HG02884 (cell line): ENCODE data around the gene TRAF3IP3.

Experiments used
- ATAC-seq: cut with Tn5 transposase; IDR thresholded peaks from one replicate; pipeline ENCODE4 v1.9.1; 2021; ENCODE audit warnings: mild to moderate bottlenecking, moderate library complexity; ENCODE audit not compliant: unreplicated experiment

TRAF3IP3 gene

DNA sequence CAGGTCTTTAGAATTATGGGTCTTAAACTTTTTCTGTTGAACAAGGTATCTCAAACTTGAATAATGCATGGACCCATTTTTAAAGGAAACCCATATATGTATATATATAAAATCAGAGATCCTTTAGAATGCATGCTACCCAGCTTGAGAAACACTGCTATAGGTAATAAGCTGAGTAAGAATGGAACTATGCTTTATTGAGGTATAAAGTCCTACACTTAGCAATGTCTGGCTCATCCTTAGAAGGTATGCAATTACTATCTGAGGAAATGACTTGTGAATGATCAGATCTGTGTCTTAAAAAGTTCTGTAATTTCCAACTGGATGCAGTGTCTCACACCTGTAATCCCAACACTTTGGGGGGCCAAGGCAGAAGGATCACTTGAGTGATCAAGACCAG is 11.2 kb downstream of the TRAF3IP3 start:
- no peak for ATAC-seq

GRCh38 chr1:209767706-209768105 is 11.9 kb downstream of the TRAF3IP3 start:
- no peak for ATAC-seq

GRCh38 chr1:209768354-209768774 is 12.5 kb downstream of the TRAF3IP3 start:
- ATAC-seq: peak; percentile 86

DNA sequence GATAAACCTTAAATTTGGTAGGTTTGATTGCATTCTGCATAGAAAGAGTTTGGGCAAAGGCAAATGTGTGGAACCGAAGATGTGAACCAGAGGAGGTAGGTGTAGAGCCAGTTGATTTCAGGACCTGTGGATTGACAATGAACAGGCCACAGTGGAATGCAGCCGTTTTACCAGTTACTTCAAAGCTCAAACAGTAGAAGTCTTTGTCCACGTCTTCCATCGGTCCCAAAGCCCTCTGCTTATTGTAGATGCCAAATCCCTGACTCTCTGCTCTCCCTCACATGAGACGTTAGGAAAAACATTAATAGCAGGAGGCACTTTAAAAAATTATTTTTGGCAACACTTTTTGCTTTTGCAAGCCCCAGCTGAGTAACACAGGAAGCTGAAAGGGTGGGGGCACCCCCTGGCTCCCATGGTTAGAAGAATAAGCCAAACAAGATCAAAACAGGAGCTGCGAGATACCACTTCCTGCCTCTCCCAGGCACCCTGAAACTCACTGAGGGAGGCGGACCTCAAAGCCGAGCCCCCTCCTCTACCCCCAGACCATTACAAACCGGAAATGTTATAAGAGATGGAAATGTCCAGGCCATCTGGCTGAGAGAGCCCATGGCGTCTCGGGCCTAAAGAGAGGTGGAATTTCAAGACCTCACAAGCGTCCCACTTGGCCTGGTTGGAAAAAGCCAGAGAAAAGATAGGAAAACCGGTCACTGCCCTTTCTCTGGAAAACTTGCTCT is 13.5 kb downstream of the TRAF3IP3 start:
- peak; percentile 61 for ATAC-seq

DNA sequence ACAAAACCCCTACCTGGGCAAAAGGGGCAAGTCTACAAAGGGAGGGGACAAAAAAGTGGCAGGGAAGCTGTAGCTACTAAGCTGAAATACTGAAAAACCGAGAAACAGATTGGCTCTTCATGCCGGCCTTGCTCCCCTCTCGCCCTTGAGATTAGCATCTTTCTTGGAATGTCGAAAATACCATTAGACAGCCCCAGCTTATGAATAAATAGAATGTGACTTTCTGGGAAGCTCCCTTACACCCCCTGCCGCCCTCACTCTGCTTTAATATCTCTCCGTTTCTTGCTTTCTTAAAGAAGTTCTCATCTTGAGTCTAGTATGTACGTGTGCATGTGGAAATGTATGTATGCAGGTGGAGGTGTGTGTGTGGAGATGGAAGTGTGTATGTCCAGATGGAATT is 14.1 kb downstream of the TRAF3IP3 start:
- no peak for ATAC-seq

DNA sequence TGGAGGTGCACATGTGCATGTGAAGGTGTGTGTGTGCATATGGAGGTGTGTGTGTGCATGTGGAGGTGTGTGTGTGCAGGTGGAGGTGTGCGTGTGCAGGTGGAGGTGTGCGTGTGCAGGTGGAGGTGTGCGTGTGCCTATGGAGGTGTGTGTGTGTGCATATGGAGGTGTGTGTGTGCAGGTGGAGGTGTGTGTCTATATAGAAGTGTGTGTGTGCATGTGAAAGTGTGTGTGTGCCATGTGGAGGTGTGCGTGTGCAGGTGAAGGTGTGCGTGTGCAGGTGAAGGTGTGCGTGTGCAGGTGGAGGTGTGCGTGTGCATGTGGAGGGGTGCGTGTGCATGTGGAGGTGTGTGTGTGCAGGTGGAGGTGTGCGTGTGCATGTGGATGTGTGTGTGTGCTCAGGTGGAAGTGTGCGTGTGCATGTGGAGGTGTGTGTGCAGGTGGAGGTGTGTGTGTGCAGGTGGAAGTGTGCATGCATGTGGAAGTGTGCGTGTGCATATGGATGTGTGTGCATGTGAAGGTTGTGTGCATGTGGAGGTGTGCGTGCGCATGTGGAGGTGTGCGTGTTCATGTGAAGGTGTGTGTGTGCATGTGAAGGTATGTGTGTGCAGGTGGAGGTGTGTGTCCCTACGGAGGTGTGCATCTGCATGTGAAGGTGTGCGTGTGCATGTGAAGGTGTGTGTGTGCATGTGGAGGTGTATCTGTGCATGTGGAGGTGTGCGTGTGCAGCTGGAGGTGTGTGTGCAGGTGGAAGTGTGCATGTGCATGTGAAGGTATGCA is 15.0 kb downstream of the TRAF3IP3 start:
- ATAC-seq: no peak

DNA sequence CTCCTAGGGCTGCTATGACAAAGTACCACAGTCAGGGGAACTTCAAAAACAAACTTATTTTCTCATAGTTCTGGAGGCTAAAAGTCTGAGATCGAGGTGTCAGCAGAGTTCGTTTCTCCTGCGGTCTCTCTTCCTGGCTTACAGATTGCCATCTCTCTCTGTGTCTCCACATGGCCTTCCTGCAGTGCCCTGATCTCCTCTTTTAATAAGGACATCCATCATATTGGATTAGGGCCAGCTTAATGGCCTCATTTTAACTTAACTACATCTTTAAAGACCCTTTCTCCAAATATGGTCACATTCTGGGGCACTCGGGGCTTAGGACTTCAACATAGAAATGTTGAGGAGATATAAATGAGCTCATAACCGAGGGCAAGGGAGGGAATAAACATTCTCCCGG is 16.3 kb downstream of the TRAF3IP3 start:
- ATAC-seq: no peak

- peak; percentile 66 for ATAC-seq
Observed at GRCh38 chr1:209774592-209774991, 18.7 kb downstream of the TRAF3IP3 start.

DNA sequence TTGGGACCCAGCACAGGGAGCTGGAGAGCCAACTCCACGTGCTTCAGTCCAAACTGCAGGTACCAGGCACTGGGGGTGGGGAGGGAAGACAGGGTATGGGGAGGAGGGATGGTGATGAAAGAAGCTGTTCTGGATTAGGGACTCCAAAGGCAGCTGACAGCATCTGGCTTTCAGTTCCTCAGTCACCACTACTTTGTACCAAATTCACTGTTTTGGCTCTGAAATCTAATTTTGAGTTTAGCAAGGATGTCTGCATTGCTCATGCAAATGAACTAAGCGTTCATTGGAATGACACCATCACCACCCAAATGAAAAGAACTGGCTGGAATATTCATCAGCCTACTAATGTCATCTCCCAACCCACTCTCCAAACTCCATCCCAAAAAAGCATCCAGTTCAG is 19.8 kb downstream of the TRAF3IP3 start:
- ATAC-seq: no peak

- ATAC-seq: no peak
Observed at GRCh38 chr1:209777587-209777986, 21.7 kb downstream of the TRAF3IP3 start.

GRCh38 chr1:209778102-209778501 is 22.2 kb downstream of the TRAF3IP3 start:
- ATAC-seq: no peak

DNA sequence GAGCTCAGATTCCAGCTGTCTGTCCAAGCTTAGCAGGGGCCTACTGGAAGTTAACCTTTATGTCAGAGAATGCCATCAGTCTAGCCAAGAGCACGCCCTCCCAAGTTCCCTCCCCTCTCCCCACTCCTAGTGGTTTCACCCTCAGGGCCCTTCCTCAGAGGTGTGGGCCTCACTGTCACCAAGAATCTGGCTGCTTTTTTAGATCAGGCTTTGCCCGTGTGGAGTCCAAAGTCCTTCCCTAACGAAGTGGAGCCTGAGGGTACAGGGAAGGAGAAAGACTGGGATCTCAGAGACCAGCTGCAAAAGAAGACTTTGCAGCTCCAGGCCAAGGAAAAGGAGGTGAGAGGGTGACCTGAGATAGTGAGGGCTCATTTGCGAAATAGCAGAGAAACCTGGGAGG is 24.4 kb downstream of the TRAF3IP3 start:
- no peak for ATAC-seq

DNA sequence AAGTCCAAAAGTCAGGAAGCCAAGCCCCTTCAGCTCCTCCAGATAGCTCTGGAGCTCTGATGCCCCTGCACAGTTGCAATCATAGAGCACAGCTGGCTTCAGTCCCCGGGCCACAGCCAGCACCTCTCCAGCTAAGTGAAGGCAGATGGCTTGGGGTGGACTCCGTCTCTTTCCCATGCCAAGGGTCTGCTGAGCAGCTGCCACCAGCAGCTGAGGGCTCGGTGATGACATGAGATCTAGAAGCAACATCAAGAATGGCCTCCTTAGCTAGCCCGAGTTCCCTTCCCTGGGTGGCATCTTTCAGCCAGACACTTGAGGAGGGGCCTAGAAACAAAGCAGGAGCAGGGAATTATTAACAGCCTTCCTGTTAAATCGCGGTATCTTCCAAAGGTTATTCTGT is 27.5 kb downstream of the TRAF3IP3 start:
- ATAC-seq: no peak

- ATAC-seq: peak; percentile 99
Observed at GRCh38 chr1:209784265-209785169, 28.7 kb downstream of the TRAF3IP3 start, which contains the start of gene C1orf74. Gene C1orf74 (minus strand): TSS chr1:209784559. CDS start chr1:209783634, 925 bp downstream.

DNA sequence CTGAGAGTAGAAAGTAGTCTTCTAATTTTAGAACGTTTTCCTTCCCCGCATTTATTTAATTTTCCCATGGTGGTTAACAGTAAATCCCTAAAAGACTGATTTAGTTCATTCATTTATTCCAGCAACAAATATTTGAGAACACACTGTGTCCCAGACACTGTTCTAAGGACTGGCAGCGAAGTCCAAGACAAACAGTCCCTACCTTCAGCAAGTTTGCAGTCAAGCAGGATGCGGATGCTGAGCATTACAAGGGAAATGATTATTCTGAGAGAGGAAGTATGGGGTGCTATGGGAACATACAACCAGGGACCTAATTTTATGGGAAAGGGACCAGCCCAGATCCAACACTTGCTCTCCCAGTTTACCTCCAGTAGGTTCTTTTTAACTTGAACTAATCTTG is 29.7 kb downstream of the TRAF3IP3 start:
- no peak for ATAC-seq

DNA sequence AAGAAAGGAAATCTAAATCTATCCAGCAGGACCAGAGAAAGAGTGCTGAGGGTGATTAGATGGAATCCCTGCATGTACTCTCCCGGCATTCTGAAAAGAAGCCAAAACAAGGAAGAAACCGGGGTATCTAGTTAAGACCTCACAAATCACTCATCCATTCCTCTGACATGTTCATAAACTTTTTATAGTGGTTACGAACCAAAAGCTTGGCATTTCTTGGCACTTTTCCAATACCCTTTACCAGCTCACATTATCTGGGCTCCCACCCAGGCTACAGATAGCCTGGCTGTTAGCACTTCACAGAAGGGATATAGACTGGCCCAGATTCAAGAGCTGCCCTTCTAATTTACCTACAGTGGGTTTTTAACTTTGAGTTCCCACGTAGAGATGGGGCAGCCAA is 30.3 kb downstream of the TRAF3IP3 start:
- ATAC-seq: no peak

- no peak for ATAC-seq
Observed at GRCh38 chr1:209787551-209787950, 31.7 kb downstream of the TRAF3IP3 start.

- no peak for ATAC-seq
Observed at GRCh38 chr1:209789245-209789644, 33.4 kb downstream of the TRAF3IP3 start.

DNA sequence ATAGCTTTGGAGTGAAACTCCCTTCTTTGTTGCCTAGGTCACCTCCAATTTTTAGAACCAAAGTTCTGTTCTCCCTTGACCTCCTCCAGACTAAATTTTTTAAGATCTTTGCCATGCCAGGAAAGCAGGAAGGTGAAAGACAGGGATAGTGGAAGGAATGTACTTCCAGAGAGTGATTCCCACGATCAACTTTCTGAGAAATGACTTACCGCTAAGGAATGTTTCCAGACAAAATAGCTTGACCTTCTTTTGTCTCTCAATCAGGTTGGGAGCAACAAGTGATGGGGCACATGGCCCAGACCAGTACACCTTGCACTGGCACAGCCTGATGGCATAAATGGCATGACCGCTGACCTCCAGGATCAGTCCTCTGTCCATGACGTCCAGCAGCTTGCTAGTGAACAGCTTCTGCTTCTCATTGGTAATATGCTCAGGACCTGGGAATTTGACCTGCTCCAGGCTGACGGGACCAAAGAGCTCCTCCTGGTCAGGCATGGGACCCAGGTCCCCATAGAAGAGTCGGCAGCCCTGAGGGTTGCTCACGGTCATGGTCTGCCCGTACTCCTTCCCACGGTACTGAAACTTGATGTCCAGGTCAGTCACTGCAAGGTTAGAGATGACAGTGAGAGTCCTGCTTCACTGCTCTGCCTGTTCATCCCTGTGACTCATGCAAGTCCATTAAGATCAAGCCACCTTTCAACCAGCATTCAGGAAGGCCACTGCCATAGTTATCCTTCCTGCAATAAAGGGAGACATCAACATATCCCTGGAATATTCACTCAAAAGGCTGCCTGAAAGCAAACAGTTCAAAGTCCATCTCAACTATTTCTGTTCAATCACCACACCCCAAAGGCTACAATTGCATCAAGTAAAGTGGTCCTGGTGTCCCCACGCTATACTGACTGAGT is 34.7 kb downstream of the TRAF3IP3 start:
- ATAC-seq: no peak

- no peak for ATAC-seq
Observed at GRCh38 chr1:209791920-209792319, 36.1 kb downstream of the TRAF3IP3 start.
